IMR-90 (cell line): ENCODE results near the gene SPNS2. TPM values are rescaled to one million over a fixed set of nuclear protein-coding genes. Genes with fewer than 3 reads are reported as not detected.

Experiments used
- ATAC-seq: fragments of 200-7000 bp; cut with Tn5 transposase; 2 replicates; pipeline ENCODE4 v1.9.1; 2020; ENCODE audit warnings: low read depth, mild to moderate bottlenecking, moderate library complexity
- BruUV-seq: library from RNA; stranded (reverse); fragments of 400-500 nt; replicated peaks from 2 replicates; lab custom pipeline; 2021; lab: Mats Ljungman, UMichigan
- CTCF ChIA-PET: fragments of 300-600 bp; formaldehyde crosslinking; extraction: SDS; loops from one replicate; lab custom pipeline; 2021; ENCODE audit warnings: antibody characterized with exemption; lab: Yijun Ruan, JAX
- POLR2A ChIA-PET: fragments of 300-600 bp; sonication (Branson Sonifier 250); formaldehyde crosslinking; loops from one replicate; lab custom pipeline; 2022; ENCODE audit warnings: antibody characterized with exemption; ENCODE audit not compliant: unreplicated experiment; lab: Charles Lee
- DNase-seq: peaks from one replicate; pipeline ENCODE4 v3.0.0; 2013
- H2AFZ ChIP-seq: replicated peaks from 2 replicates; pipeline ENCODE3; 2013; ENCODE audit warnings: low read length, mild to moderate bottlenecking; ENCODE audit not compliant: poor library complexity
- H2AK5ac ChIP-seq: 2 replicates; pipeline ENCODE4 v1.6.1; 2013; ENCODE audit warnings: low read depth, low read length, inconsistent platforms
- H2AK9ac ChIP-seq: replicated peaks from 2 replicates; pipeline ENCODE3; 2013; ENCODE audit warnings: mild to moderate bottlenecking, low read depth, low read length, moderate library complexity; ENCODE audit not compliant: poor library complexity
- H2BK120ac ChIP-seq: 2 replicates; pipeline ENCODE4 v1.6.1; 2013; ENCODE audit warnings: low read depth, low read length, inconsistent platforms
- H2BK15ac ChIP-seq: 3 replicates; pipeline ENCODE4 v1.6.1; 2013; ENCODE audit warnings: low read depth, low read length, inconsistent platforms
- H2BK20ac ChIP-seq: 2 replicates; pipeline ENCODE4 v1.6.1; 2013; ENCODE audit warnings: low read depth, mild to moderate bottlenecking, inconsistent platforms, low read length, moderate library complexity
- H2BK5ac ChIP-seq: 2 replicates; pipeline ENCODE4 v1.6.1; 2013; ENCODE audit warnings: mild to moderate bottlenecking, low read depth, low read length, inconsistent platforms; ENCODE audit not compliant: poor library complexity, severe bottlenecking
- H3K14ac ChIP-seq: replicated peaks from 2 replicates; pipeline ENCODE4 v1.6.1; 2013; ENCODE audit warnings: low read depth, low read length, inconsistent platforms
- H3K18ac ChIP-seq: 2 replicates; pipeline ENCODE4 v1.6.1; 2013; ENCODE audit warnings: low read depth, low read length, control low read depth
- H3K23ac ChIP-seq: 2 replicates; pipeline ENCODE4 v1.6.1; 2013; ENCODE audit warnings: low read depth, low read length, inconsistent platforms
- H3K27ac ChIP-seq: 2 replicates; pipeline ENCODE4 v1.5.1; 2013; ENCODE audit warnings: mild to moderate bottlenecking, control low read depth, low read length; ENCODE audit not compliant: insufficient read depth
- H3K27me3 ChIP-seq: 2 replicates; pipeline ENCODE4 v1.6.1; 2013; ENCODE audit warnings: low read length; ENCODE audit not compliant: control insufficient read depth, insufficient read depth
- H3K36me3 ChIP-seq: 2 replicates; pipeline ENCODE4 v1.6.1; 2013; ENCODE audit warnings: low read length, mixed read lengths; ENCODE audit not compliant: control insufficient read depth, insufficient read depth
- H3K4ac ChIP-seq: 2 replicates; pipeline ENCODE4 v1.6.1; 2013; ENCODE audit warnings: low read depth, low read length, inconsistent platforms
- H3K4me1 ChIP-seq: 2 replicates; pipeline ENCODE4 v1.6.1; 2013; ENCODE audit warnings: low read length, mixed read lengths; ENCODE audit not compliant: control insufficient read depth, insufficient read depth
- H3K4me2 ChIP-seq: 2 replicates; pipeline ENCODE4 v1.6.1; 2013; ENCODE audit warnings: low read depth, mild to moderate bottlenecking, control low read depth, low read length, moderate library complexity
- H3K4me3 ChIP-seq: 2 replicates; pipeline ENCODE4 v1.5.1; 2013; ENCODE audit warnings: low read depth, mild to moderate bottlenecking, control low read depth, low read length, moderate library complexity; ENCODE audit not compliant: insufficient read depth
- H3K56ac ChIP-seq: 2 replicates; pipeline ENCODE4 v1.6.1; 2013; ENCODE audit warnings: low read length, inconsistent platforms; ENCODE audit not compliant: insufficient read depth; ENCODE audit errors: extremely low read depth
- H3K79me1 ChIP-seq, 2 experiments: 2 replicates each; pipeline ENCODE4 v1.6.1; 2013; ENCODE audit warnings: low read length in 2 of 2, inconsistent platforms in 1 of 2, low read depth in 1 of 2
- H3K9ac ChIP-seq: 2 replicates; pipeline ENCODE4 v1.6.1; 2013; ENCODE audit warnings: low read depth, low read length, control low read depth
- H3K9me1 ChIP-seq: 2 replicates; pipeline ENCODE4 v1.6.1; 2013; ENCODE audit warnings: low read length, inconsistent platforms; ENCODE audit not compliant: insufficient read depth
- H3K9me3 ChIP-seq: 2 replicates; pipeline ENCODE4 v1.6.1; 2013; ENCODE audit warnings: low read length; ENCODE audit not compliant: control insufficient read depth, insufficient read depth
- H4K20me1 ChIP-seq: 2 replicates; pipeline ENCODE4 v1.6.1; 2013; ENCODE audit warnings: low read length, inconsistent platforms; ENCODE audit not compliant: insufficient read depth
- H4K5ac ChIP-seq: 2 replicates; pipeline ENCODE4 v1.6.1; 2013; ENCODE audit warnings: mild to moderate bottlenecking, low read depth, low read length, control low read depth
- H4K8ac ChIP-seq, 2 experiments: 2 replicates each; pipeline ENCODE4 v1.6.1; 2013; ENCODE audit warnings: low read depth in 2 of 2, low read length in 2 of 2, control low read depth in 1 of 2, inconsistent platforms in 1 of 2
- H4K91ac ChIP-seq: 2 replicates; pipeline ENCODE4 v1.6.1; 2013; ENCODE audit warnings: low read depth, low read length, inconsistent platforms; ENCODE audit not compliant: insufficient read depth
- BHLHE40 ChIP-seq: fragments of 150-350 bp; IDR thresholded peaks from 2 replicates; pipeline ENCODE4 v1.6.1; 2016; ENCODE audit warnings: mild to moderate bottlenecking, low read depth, low read length
- CEBPB ChIP-seq: IDR thresholded peaks from 2 replicates; pipeline ENCODE4 v1.6.1; 2012; ENCODE audit warnings: low read depth, low read length, improper control_type of control experiment
- CHD1 ChIP-seq: IDR thresholded peaks from 2 replicates; pipeline ENCODE4 v1.6.1; 2012; ENCODE audit warnings: low read depth, low read length, improper control_type of control experiment
- FOS ChIP-seq: fragments of 150-350 bp; IDR thresholded peaks from 2 replicates; pipeline ENCODE4 v1.6.1; 2016; ENCODE audit warnings: low read depth, low read length
- MAFK ChIP-seq: IDR thresholded peaks from 2 replicates; pipeline ENCODE4 v1.6.1; 2012; ENCODE audit warnings: low read depth, low read length, improper control_type of control experiment
- MAZ ChIP-seq: IDR thresholded peaks from 2 replicates; pipeline ENCODE4 v1.6.1; 2012; ENCODE audit warnings: low read depth, mild to moderate bottlenecking, low read length, improper control_type of control experiment, moderate library complexity, borderline replicate concordance
- MXI1 ChIP-seq: IDR thresholded peaks from 2 replicates; pipeline ENCODE4 v1.6.1; 2012; ENCODE audit warnings: low read depth, mild to moderate bottlenecking, low read length, moderate library complexity, borderline replicate concordance
- NFE2L2 ChIP-seq: fragments of 150-350 bp; IDR thresholded peaks from 2 replicates; pipeline ENCODE4 v1.6.1; 2016; ENCODE audit warnings: low read depth, mild to moderate bottlenecking, low read length
- POLR2A ChIP-seq: IDR thresholded peaks from 2 replicates; pipeline ENCODE4 v1.6.1; 2012; ENCODE audit warnings: mild to moderate bottlenecking, low read depth, low read length
- RAD21 ChIP-seq: IDR thresholded peaks from 2 replicates; pipeline ENCODE4 v1.6.1; 2012; ENCODE audit warnings: low read length, improper control_type of control experiment
- RCOR1 ChIP-seq: IDR thresholded peaks from 2 replicates; pipeline ENCODE4 v1.6.1; 2012; ENCODE audit warnings: mild to moderate bottlenecking, low read length, improper control_type of control experiment; ENCODE audit not compliant: insufficient replicate concordance
- RFX5 ChIP-seq: IDR thresholded peaks from 2 replicates; pipeline ENCODE4 v1.8.0; 2012; ENCODE audit warnings: low read depth, mild to moderate bottlenecking, low read length, moderate library complexity
- SMC3 ChIP-seq: fragments of 150-350 bp; IDR thresholded peaks from 2 replicates; pipeline ENCODE4 v1.6.1; 2016; ENCODE audit warnings: low read depth, mild to moderate bottlenecking, antibody characterized with exemption, low read length, moderate library complexity
- WGBS, 2 experiments: methylation state at CpG; one replicate each; pipeline versions ENCODE4 v1.1.5 to v1.1.7; 2013; ENCODE audit warnings: missing lambda C conversion rate in 2 of 2; ENCODE audit not compliant: insufficient read length in 1 of 2; ENCODE audit errors: extremely low coverage in 2 of 2; 5-methylcytosine and 5-hydroxymethylcytosine counted together
- dilution Hi-C: fragments of 300-500 bp; cut with HindIII; formaldehyde crosslinking; loops from one replicate; pipeline ENCODE4 v1.14.3; 2018; ENCODE audit warnings: low sequenced_read_pairs; ENCODE audit not compliant: unreplicated experiment
- in situ Hi-C: fragments of 300-500 bp; cut with MboI; formaldehyde crosslinking; loops from 3 replicates; pipeline ENCODE4 v1.14.3; 2019; ENCODE audit warnings: low sequenced_read_pairs, inconsistent platforms, mixed read lengths
- intact Hi-C: fragments of 100-400 bp; cut with micrococcal nuclease; formaldehyde crosslinking; loops from 2 replicates; pipeline ENCODE4 v1.10.0; 2022
- polyA plus RNA-seq, 3 experiments: library from polyadenylated mRNA; depleted of rRNA; stranded (reverse); fragments of >200 nt; gene quantifications; 2 replicates each; pipeline ENCODE4 v1.2.3, GENCODE V29; 2012; ENCODE audit warnings: low replicate concordance in 1 of 3
- total RNA-seq: library from RNA; depleted of rRNA; stranded (reverse); fragments of >200 nt; gene quantifications from 2 replicates; pipeline ENCODE4 v1.2.3, GENCODE V29; 2012
- TF ChIP-seq, protein P1 (sequence below): fragments of 150-350 bp; IDR thresholded peaks from 2 replicates; pipeline ENCODE4 v1.6.1; 2016; ENCODE audit warnings: low read depth, mild to moderate bottlenecking, low read length, moderate library complexity, borderline replicate concordance
- TF ChIP-seq, protein P2 (sequence below): fragments of 150-350 bp; IDR thresholded peaks from 2 replicates; pipeline ENCODE4 v1.6.1; 2017; ENCODE audit warnings: mild to moderate bottlenecking, antibody characterized with exemption, low read length, low read depth
- TF ChIP-seq, protein P3 (sequence below): conservative IDR thresholded peaks from 2 replicates; pipeline ENCODE4 v1.5.1; 2012; ENCODE audit warnings: mild to moderate bottlenecking, low read depth, low read length, improper control_type of control experiment

Gene SPNS2
- total and polyA plus RNA-seq, 2 of the 4 experiments (the other 2 are of a cell fraction) = under 0.01 TPM; not detected in 1

DNA sequence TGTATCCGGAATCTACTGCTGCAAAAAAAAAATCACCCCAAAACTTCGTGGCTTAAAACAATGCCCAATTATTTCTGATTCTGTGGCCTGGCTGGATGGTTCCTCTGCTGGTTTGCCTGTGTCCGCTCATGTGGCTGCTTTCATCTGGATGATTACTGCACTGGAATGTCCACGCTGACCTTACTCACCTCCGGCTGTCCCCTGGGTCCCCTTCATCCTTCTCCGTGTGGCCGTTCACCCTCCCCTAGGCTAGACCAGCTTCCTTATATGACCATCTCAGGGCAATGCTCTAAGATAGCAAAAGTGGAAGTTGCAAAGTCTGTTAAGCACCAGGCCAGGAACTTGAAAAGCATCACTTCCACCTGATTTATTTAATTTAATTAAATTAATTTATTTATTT, 31.4 kb upstream of the SPNS2 start:
- ChIA-PET POLR2A (no interaction called here), CTCF (no interaction called here)
- H2BK120ac ChIP-seq = no peak overlapping the region
- no peaks in the 10 kb centered on the region for H3K4me1 ChIP-seq
- H4K8ac ChIP-seq = no peak overlapping the region
- H3K23ac ChIP-seq = no peak overlapping the region
- H4K91ac ChIP-seq = no peak overlapping the region
- H3K36me3 ChIP-seq = no peaks in the 10 kb centered on the region
- no peak overlapping the region for H3K14ac ChIP-seq
- H2BK5ac ChIP-seq = no peak overlapping the region
- peaks cover 18% of the 10 kb centered on the region for H3K27me3 ChIP-seq
- no peak overlapping the region for H2AFZ ChIP-seq
- no peaks in the 10 kb centered on the region; the same call in 1 of the 2 replicates for H4K20me1 ChIP-seq
- H3K27ac ChIP-seq = no peak overlapping the region
- no peak overlapping the region for H3K4me2 ChIP-seq
- no peak overlapping the region for H3K56ac ChIP-seq
- H2AK5ac ChIP-seq = no peak overlapping the region
- H3K9me1 ChIP-seq = no peaks in the 10 kb centered on the region
- no peak overlapping the region for H3K9ac ChIP-seq
- BruUV-seq = no TSS peak
- dilution Hi-C loops = no loop called here
- 100% methylated on average over 1 of the region's 7 CpGs; no CpG with 5 or more reads in 1 of the 2 experiments for WGBS, 2 experiments
- H2BK20ac ChIP-seq = no peak overlapping the region
- no peak for ATAC-seq
- no peak overlapping the region for H2BK15ac ChIP-seq
- no peak overlapping the region for H3K18ac ChIP-seq
- intact Hi-C loops = no loop called here
- no peak overlapping the region for H3K4me3 ChIP-seq
- no peak overlapping the region for H4K5ac ChIP-seq
- H2AK9ac ChIP-seq = no peak overlapping the region
- H3K4ac ChIP-seq = no peak overlapping the region
- no peak for DNase-seq
- no peaks in the 10 kb centered on the region for H3K9me3 ChIP-seq
- in situ Hi-C loops = no loop called here
- H3K79me1 ChIP-seq = no peaks in the 10 kb centered on the region
- TF ChIP-seq MAZ = no peak
- TF ChIP-seq BHLHE40 = no peak
- no peak for TF ChIP-seq NFE2L2
- TF ChIP-seq, protein P1, sequence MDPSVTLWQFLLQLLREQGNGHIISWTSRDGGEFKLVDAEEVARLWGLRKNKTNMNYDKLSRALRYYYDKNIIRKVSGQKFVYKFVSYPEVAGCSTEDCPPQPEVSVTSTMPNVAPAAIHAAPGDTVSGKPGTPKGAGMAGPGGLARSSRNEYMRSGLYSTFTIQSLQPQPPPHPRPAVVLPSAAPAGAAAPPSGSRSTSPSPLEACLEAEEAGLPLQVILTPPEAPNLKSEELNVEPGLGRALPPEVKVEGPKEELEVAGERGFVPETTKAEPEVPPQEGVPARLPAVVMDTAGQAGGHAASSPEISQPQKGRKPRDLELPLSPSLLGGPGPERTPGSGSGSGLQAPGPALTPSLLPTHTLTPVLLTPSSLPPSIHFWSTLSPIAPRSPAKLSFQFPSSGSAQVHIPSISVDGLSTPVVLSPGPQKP = no peak
- TF ChIP-seq RCOR1 = no peak
- TF ChIP-seq MAFK = no peak
- TF ChIP-seq CHD1 = no peak
- no peak for TF ChIP-seq RAD21
- TF ChIP-seq, protein P2, sequence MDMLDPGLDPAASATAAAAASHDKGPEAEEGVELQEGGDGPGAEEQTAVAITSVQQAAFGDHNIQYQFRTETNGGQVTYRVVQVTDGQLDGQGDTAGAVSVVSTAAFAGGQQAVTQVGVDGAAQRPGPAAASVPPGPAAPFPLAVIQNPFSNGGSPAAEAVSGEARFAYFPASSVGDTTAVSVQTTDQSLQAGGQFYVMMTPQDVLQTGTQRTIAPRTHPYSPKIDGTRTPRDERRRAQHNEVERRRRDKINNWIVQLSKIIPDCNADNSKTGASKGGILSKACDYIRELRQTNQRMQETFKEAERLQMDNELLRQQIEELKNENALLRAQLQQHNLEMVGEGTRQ = no peak
- TF ChIP-seq RFX5 = no peak
- TF ChIP-seq POLR2A = no peak
- no peak for TF ChIP-seq FOS
- TF ChIP-seq, protein P3, sequence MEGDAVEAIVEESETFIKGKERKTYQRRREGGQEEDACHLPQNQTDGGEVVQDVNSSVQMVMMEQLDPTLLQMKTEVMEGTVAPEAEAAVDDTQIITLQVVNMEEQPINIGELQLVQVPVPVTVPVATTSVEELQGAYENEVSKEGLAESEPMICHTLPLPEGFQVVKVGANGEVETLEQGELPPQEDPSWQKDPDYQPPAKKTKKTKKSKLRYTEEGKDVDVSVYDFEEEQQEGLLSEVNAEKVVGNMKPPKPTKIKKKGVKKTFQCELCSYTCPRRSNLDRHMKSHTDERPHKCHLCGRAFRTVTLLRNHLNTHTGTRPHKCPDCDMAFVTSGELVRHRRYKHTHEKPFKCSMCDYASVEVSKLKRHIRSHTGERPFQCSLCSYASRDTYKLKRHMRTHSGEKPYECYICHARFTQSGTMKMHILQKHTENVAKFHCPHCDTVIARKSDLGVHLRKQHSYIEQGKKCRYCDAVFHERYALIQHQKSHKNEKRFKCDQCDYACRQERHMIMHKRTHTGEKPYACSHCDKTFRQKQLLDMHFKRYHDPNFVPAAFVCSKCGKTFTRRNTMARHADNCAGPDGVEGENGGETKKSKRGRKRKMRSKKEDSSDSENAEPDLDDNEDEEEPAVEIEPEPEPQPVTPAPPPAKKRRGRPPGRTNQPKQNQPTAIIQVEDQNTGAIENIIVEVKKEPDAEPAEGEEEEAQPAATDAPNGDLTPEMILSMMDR = no peak
- TF ChIP-seq MXI1 = no peak
- TF ChIP-seq SMC3 = no peak
- TF ChIP-seq CEBPB = no peak
